PC-9 (cell line): Measurements from ENCODE around the gene PLXDC2.

Source experiments
- CTCF ChIP-seq: fragments of 200-600 bp; sonication (generic); conservative IDR thresholded peaks from 2 replicates; pipeline ENCODE4 v1.6.1; 2017; ENCODE audit warnings: mixed run types, antibody characterized with exemption, mild to moderate bottlenecking, moderate library complexity
- EZH2 ChIP-seq: fragments of 200-600 bp; sonication (generic); IDR thresholded peaks from 2 replicates; pipeline ENCODE4 v1.8.0; 2017; ENCODE audit warnings: antibody characterized with exemption, low read depth

DNA sequence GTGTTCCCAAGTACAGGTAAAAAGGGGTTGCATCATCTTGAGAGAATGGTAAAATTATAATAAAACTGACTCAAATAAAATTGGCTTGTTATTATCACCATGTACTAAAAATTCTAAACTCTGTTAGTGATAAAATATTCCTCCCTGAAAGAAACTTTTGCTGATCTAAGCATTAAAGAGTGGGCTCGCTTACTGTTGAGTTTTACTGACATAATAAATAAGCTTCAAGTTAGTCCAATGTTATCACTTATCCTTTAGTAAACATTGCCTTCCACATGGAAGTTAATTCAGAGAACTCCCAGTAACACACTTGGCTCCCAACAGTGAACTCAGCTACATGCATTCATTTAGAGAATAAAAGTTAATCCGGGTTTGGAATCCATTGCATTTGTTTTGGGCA is 456.4 kb downstream of the PLXDC2 start:
- TF ChIP-seq CTCF (no peak), EZH2 (no peak)
